Brain microvascular endothelial cell (primary cell): Measurements from ENCODE around the gene TCERG1L.

Experiments used
- DNase-seq: peaks from one replicate; pipeline ENCODE4 v3.0.0-alpha.2; 2020
- H3K27ac ChIP-seq: fragments of 250-450 bp; sonication (Bioruptor Pico); 2 replicates; pipeline ENCODE4 v1.5.1; 2020; ENCODE audit warnings: mild to moderate bottlenecking, moderate library complexity
- H3K27me3 ChIP-seq: fragments of 250-450 bp; sonication (Bioruptor Pico); replicated peaks from 2 replicates; pipeline ENCODE4 v1.5.1; 2020; ENCODE audit warnings: mild to moderate bottlenecking
- H3K36me3 ChIP-seq: fragments of 250-450 bp; sonication (Bioruptor Pico); replicated peaks from 2 replicates; pipeline ENCODE4 v1.5.1; 2020; ENCODE audit warnings: mild to moderate bottlenecking
- H3K4me3 ChIP-seq: 2 replicates; pipeline ENCODE4 v1.5.1; 2011; ENCODE audit warnings: low read depth, mild to moderate bottlenecking, control low read depth, low read length, moderate library complexity
- in situ Hi-C: cut with HindIII; loops from 2 replicates; pipeline ENCODE4 v1.10.0; 2017; ENCODE audit warnings: low sequenced_read_pairs, low pct_ligation_motif_present
- TF ChIP-seq, protein P1 (sequence below): IDR thresholded peaks from 2 replicates; pipeline ENCODE4 v1.5.1; 2011; ENCODE audit warnings: low read depth, mild to moderate bottlenecking, moderate library complexity, low read length, control low read depth, inconsistent platforms; ENCODE audit errors: missing control alignments

TCERG1L gene

DNA sequence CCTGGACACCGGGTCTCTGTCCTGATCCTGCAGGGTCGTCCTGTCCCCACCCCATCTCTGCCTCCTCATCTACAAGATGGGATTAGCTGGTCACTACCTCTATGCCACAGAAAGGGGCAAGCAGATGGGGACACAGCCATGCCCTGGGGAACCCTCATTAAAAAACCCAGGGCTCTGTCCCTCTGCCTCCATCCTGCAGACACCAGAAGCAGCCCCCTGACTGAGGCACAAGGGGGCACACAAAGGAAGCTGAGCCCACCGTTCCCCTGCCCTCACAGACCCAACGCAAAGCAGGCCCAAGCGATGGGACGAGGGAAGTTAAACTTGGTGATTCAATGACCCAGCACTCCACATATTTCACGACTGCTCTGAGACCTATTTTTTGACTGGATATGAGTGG is 142.4 kb downstream of the TCERG1L start:
- in situ Hi-C loops = no loop called here
- Histone ChIP-seq H3K4me3 (no peak overlapping the region), H3K27me3 (no peaks in the 10 kb centered on the region), H3K27ac (no peak overlapping the region), H3K36me3 (no peaks in the 10 kb centered on the region)
- no peak for DNase-seq
- TF ChIP-seq, protein P1, sequence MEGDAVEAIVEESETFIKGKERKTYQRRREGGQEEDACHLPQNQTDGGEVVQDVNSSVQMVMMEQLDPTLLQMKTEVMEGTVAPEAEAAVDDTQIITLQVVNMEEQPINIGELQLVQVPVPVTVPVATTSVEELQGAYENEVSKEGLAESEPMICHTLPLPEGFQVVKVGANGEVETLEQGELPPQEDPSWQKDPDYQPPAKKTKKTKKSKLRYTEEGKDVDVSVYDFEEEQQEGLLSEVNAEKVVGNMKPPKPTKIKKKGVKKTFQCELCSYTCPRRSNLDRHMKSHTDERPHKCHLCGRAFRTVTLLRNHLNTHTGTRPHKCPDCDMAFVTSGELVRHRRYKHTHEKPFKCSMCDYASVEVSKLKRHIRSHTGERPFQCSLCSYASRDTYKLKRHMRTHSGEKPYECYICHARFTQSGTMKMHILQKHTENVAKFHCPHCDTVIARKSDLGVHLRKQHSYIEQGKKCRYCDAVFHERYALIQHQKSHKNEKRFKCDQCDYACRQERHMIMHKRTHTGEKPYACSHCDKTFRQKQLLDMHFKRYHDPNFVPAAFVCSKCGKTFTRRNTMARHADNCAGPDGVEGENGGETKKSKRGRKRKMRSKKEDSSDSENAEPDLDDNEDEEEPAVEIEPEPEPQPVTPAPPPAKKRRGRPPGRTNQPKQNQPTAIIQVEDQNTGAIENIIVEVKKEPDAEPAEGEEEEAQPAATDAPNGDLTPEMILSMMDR = no peak

DNA sequence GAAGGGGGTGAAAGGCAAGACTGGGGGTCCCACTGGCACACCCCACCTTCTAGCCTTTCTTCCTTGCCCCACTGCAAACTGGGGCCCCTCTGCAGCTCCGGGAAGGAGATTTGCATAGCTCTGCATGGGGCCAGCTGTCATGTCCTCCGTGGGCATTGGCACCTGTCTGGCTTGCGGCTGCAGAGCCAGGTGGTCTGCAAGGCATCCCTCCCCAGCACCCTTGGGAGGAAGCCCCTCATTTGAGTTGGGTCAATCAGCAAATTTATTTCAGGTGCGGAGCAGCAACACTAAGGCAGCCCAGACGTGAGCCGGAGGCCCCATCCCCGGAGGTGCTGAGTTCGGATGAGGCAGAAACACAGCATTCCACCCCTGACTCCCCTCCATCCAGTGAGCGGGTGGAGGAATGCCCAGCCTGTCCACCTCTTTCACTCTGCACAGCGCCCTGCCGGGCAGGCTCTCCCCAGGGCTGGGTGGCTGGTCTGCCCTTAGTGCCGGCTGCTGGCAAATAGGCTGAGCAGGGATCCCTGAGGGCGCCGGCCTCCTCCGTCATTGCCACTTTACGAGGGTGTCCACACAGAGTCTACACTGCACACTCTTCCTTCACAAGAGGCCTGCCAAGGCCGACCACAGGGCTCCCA is 143.2 kb downstream of the TCERG1L start:
- Histone ChIP-seq H3K27ac (no peak overlapping the region), H3K4me3 (no peak overlapping the region), H3K36me3 (no peaks in the 10 kb centered on the region), H3K27me3 (no peaks in the 10 kb centered on the region)
- in situ Hi-C loops = no loop called here
- no peak for DNase-seq
- TF ChIP-seq, protein P1 = no peak

DNA sequence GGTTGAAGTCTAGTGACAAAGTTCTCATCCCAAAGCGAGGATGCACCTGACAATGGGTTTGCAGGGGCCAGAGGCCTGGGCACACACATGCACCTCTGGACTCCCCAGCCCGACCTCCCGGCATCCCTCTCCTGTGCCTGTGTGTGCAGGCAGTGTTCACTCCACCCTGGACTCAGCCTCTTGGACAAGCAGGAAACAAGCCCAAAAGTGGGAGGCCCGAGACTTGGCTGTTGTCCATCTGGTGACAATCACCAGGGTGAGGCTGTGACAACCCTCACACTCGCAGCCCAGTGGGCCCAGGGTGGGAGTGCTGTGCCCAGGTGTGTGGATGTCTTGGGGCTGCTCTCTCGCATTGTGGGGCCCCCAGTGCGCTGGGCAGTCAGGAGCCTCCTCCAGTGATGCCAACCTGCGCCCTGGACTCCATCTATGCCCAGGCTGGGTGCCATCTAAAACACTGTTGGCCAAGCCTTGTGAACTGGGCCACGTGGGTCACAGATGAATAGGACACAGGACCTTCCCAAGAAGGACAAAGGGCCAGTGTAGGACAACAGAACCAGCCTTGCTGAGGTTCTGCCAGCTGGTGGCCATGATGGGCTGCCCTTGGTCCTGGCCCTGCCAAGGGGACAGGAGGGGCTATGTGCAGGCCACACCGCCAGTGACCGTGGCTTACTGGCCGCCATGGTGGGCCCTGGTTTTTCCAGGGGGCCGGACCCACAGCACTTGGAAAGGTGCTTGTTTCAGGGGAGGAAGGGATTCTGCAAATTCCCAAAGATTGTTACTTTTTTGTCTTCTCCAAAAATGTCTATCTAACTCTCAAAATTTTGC is 144.3 kb downstream of the TCERG1L start:
- no peak for DNase-seq
- Histone ChIP-seq H3K27ac (no peak overlapping the region), H3K4me3 (no peak overlapping the region), H3K36me3 (no peaks in the 10 kb centered on the region), H3K27me3 (no peaks in the 10 kb centered on the region)
- in situ Hi-C loops = no loop called here
- TF ChIP-seq, protein P1 = no peak

DNA sequence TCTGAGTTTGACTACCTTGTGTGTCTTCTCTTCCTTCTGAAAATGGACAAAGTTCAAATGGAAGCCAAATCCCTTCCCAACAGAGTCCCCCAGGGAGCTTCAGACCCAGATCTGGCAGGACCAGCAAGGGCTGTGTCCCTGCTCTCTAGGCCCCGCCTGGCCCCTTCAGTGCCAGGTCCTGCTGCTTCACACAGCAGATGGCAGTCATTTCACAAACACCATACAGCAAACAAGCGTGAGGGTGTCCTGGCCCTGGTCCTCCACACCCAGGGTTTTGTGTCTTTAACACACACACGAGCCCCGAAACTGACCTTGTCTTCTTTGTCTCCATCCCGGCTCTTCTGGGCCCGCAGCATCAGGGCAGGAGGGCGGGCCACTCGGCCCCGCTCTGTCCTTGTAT is 145.0 kb downstream of the TCERG1L start:
- no peak overlapping the region for H3K27ac ChIP-seq
- in situ Hi-C loops = no loop called here

DNA sequence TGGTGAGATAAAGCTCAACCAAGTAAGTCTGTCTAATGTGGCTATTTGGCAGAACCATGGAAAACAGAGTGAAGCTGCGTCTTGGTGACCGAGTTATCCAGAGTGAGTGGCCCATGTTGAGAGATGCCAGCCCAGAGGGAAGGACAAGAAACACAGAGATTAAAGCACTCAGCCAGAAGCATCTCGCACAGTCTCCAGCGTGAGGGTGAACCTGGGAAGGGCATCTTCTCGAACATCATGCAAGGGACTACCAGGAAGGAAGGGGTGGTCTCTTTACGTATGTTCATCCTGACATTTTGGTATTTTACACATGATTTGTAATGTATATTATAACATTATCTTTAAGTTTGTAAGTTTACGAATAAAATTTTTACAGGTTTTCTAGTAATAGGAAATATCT is 146.4 kb downstream of the TCERG1L start:
- H3K4me3 ChIP-seq = no peak overlapping the region
- H3K27ac ChIP-seq = no peak overlapping the region
- in situ Hi-C loops = no loop called here
- TF ChIP-seq, protein P1 = no peak
- H3K27me3 ChIP-seq = no peaks in the 10 kb centered on the region
- no peak for DNase-seq
- no peaks in the 10 kb centered on the region for H3K36me3 ChIP-seq

More for the DNA sequence above, 145.0 kb downstream of the TCERG1L start:
- Histone ChIP-seq H3K36me3 (no peaks in the 10 kb centered on the region), H3K27me3 (no peaks in the 10 kb centered on the region), H3K4me3 (no peak overlapping the region)
- DNase-seq = no peak
- TF ChIP-seq, protein P1 = no peak
